Sciatic nerve (tissue), 2 donors: Measurements from ENCODE around the gene IBA57. TPM values are rescaled to one million over a fixed set of nuclear protein-coding genes. Genes with fewer than 3 reads are reported as not detected.

Experiments
- ATAC-seq: fragments of 200-7000 bp; cut with Tn5 transposase; one replicate; pipeline ENCODE4 v1.9.1; 2020; ENCODE audit warnings: mild to moderate bottlenecking, moderate library complexity
- DNase-seq: peaks from one replicate; pipeline ENCODE4 v3.0.0-alpha.2; 2020; ENCODE audit warnings: low spot score
- intact Hi-C: fragments of 100-400 bp; cut with DNase I; formaldehyde crosslinking; loops from one replicate; pipeline ENCODE4 v1.14.2; 2022
- total RNA-seq: library from RNA; stranded (reverse); fragmentation: NEBNext Ultra II Directional; extraction: Animal tissue kit (Norgen Biotek cat#: 25700); gene quantifications from one replicate; pipeline ENCODE4 v1.2.1, GENCODE V29; 2021
- donor health status: DM: no; HTN: no; CAD: no.
- donor health status: DM: no; HTN: no; CAD: no.

IBA57 gene
- total RNA-seq, 1 donor from 2014 or later = 10.4 TPM

GRCh38 chr1:228206582-228207351, 41.2 kb downstream of the IBA57 start:
- ATAC-seq (peak; percentile 5), DNase-seq (no peak)
- intact Hi-C loops = no loop called here

- DNase-seq = no peak
- intact Hi-C loops = no loop called here
- ATAC-seq = no peak
Measured at GRCh38 chr1:228207381-228207810, 41.8 kb downstream of the IBA57 start.

GRCh38 chr1:228207851-228208821, 42.5 kb downstream of the IBA57 start, which contains the start of gene OBSCN:
OBSCN (plus strand) TSS chr1:228208044; CDS start chr1:228211784, 3,740 bp downstream.
- ATAC-seq (peak; percentile 6), DNase-seq (no peak)
- intact Hi-C loops = no loop called here

GRCh38 chr1:228208831-228209551, 43.4 kb downstream of the IBA57 start:
- ATAC-seq = no peak
- DNase-seq = no peak
- intact Hi-C loops = no loop called here

- ATAC-seq (no peak), DNase-seq (no peak)
- intact Hi-C loops = no loop called here
Measured at GRCh38 chr1:228209657-228210056, 44.1 kb downstream of the IBA57 start.

- ATAC-seq (no peak), DNase-seq (no peak)
- intact Hi-C loops = no loop called here
Measured at GRCh38 chr1:228210076-228210651, 44.6 kb downstream of the IBA57 start.

- no peak for ATAC-seq
- no peak for DNase-seq
- intact Hi-C loops = no loop called here
Measured at GRCh38 chr1:228210712-228211530, 45.3 kb downstream of the IBA57 start.

- DNase-seq = no peak
- intact Hi-C loops = no loop called here
- ATAC-seq = no peak
Measured at GRCh38 chr1:228211531-228212414, 46.2 kb downstream of the IBA57 start.

- intact Hi-C loops = no loop called here
Measured at GRCh38 chr1:228212415-228212965, 46.9 kb downstream of the IBA57 start.

GRCh38 chr1:228212966-228213844, 47.6 kb downstream of the IBA57 start:
- DNase-seq (peak; percentile 91), ATAC-seq (peak; percentile 92)
- intact Hi-C loops = no loop called here

More at GRCh38 chr1:228212415-228212965, 46.9 kb downstream of the IBA57 start:
- ATAC-seq = no peak
- no peak for DNase-seq

- DNase-seq = no peak
- ATAC-seq = no peak
- intact Hi-C loops = no loop called here
Measured at GRCh38 chr1:228213917-228214808, 48.6 kb downstream of the IBA57 start.

GRCh38 chr1:228214921-228215662, 49.5 kb downstream of the IBA57 start:
- intact Hi-C loops = no loop called here
- DNase-seq (no peak), ATAC-seq (no peak)

GRCh38 chr1:228215663-228216116, 50.1 kb downstream of the IBA57 start:
- ATAC-seq (no peak), DNase-seq (no peak)
- intact Hi-C loops = no loop called here
